ENCODE results near the gene BCL11A. TPM values are rescaled to one million over a fixed set of nuclear protein-coding genes. Genes with fewer than 3 reads are reported as not detected.

Gene BCL11A
- total and polyA plus RNA-seq, 2 of the 13 experiments (the other 11 are each of a cell fraction or from before 2014, with no cell fraction given): not detected

- TF ChIP-seq SP5 (CRISPR knock-in tag; IDR thresholded peaks at IDR 0.05; ENCODE audit: borderline replicate concordance, low read depth) (no peak), CC2D1A (CRISPR knock-in tag; IDR thresholded peaks at IDR 0.05) (no peak), PCBP2 (optimal IDR thresholded peaks at IDR 0.05; ENCODE audit: low read depth, low read length, poor library complexity, severe bottlenecking) (no peak), ZNF75D (CRISPR knock-in tag; IDR thresholded peaks at IDR 0.05; ENCODE audit: borderline replicate concordance) (no peak), ZNF543 (CRISPR knock-in tag; IDR thresholded peaks at IDR 0.05) (no peak), PRDM4 (CRISPR knock-in tag; IDR thresholded peaks at IDR 0.05; ENCODE audit: borderline replicate concordance) (no peak), ZNF335 (CRISPR knock-in tag; IDR thresholded peaks at IDR 0.05) (no peak), ARHGAP35 (CRISPR knock-in tag; IDR thresholded peaks at IDR 0.05; ENCODE audit: borderline replicate concordance) (no peak), TERF1 (CRISPR knock-in tag; IDR thresholded peaks at IDR 0.05) (no peak), PITX1 (CRISPR knock-in tag; IDR thresholded peaks at IDR 0.05) (peak; percentile 86), JUN (CRISPR knock-in tag; IDR thresholded peaks at IDR 0.05) (no peak), ZNF282 (IDR thresholded peaks at IDR 0.05; ENCODE audit: partially characterized antibody) (no peak), ZNF383 (CRISPR knock-in tag; IDR thresholded peaks at IDR 0.05; ENCODE audit: borderline replicate concordance) (no peak), ZNF501 (CRISPR knock-in tag; IDR thresholded peaks at IDR 0.05) (no peak), HDAC6 (IDR thresholded peaks at IDR 0.05; ENCODE audit: low read depth, low read length) (no peak), PTBP1 (IDR thresholded peaks at IDR 0.05; ENCODE audit: low read depth, low read length, poor library complexity, severe bottlenecking) (no peak), DZIP1 (CRISPR knock-in tag; IDR thresholded peaks at IDR 0.05) (no peak), HMG20B (CRISPR knock-in tag; conservative IDR thresholded peaks at IDR 0.05) (peak; percentile 61; the same call in 1 of the 2 replicates), CEBPB (IDR thresholded peaks at IDR 0.05; ENCODE audit: borderline replicate concordance, low read depth, low read length) (peak; percentile 16; the same call in 1 of the 2 replicates), DNMT1 (CRISPR knock-in tag; IDR thresholded peaks at IDR 0.05) (no peak), CBX1 (IDR thresholded peaks at IDR 0.05; ENCODE audit: low read depth) (no peak), MTERF4 (CRISPR knock-in tag; IDR thresholded peaks at IDR 0.05) (no peak)
Measured at GRCh38 chr2:60480089-60480773, 73.2 kb downstream of the BCL11A start (continued).

Data from HepG2 (cell line).